ENCODE results near the gene LMOD3.

DNA sequence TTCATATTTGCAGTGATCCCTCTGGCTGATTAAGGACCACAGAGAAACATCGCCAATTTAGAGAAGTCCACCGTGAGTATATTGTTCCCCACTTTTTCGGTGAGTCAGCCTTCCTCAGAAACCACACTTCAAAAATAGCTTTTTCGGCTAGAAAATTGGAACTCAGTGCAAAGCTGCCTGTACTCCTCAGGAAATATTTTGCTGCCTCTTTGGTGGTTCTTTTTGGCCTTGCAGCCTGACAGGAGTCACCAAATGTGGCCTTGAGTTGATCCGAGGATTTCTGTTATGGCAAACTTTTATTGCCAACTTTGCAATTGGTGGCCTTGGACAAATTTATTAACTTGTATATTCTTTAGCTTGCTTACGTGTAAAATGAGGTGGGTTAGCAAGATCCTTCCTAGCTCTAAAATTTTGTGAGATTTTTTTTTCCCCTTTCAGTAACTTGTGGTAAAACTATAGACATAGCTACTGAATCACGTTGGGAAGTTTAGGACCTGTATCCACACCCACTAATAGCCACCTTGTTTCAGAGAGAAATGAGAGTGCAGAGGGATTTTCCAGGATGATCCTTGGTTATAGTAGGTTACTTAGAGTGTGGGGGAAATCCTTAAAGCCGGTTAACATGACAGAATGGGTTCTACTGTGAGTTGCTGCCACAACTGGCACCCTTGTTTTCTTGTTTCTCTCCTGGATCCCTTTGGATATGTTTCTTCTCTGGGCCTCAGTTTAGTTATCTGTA lies 27.8 kb downstream of the LMOD3 start:
- TF ChIP-seq, protein P1, sequence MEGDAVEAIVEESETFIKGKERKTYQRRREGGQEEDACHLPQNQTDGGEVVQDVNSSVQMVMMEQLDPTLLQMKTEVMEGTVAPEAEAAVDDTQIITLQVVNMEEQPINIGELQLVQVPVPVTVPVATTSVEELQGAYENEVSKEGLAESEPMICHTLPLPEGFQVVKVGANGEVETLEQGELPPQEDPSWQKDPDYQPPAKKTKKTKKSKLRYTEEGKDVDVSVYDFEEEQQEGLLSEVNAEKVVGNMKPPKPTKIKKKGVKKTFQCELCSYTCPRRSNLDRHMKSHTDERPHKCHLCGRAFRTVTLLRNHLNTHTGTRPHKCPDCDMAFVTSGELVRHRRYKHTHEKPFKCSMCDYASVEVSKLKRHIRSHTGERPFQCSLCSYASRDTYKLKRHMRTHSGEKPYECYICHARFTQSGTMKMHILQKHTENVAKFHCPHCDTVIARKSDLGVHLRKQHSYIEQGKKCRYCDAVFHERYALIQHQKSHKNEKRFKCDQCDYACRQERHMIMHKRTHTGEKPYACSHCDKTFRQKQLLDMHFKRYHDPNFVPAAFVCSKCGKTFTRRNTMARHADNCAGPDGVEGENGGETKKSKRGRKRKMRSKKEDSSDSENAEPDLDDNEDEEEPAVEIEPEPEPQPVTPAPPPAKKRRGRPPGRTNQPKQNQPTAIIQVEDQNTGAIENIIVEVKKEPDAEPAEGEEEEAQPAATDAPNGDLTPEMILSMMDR (IDR thresholded peaks at IDR 0.05), result no peak
- TF ChIP-seq EZH2 (IDR thresholded peaks at IDR 0.05; ENCODE audit: borderline replicate concordance, insufficient read depth, low read depth, low read length, poor library complexity, severe bottlenecking), result no peak

Data from B cell (primary cell).